ENCODE measurements around the gene AFG3L2. TPM values are rescaled to one million over a fixed set of nuclear protein-coding genes. Genes with fewer than 3 reads are reported as not detected.

Gene AFG3L2
- total and polyA plus RNA-seq, 2 experiments from 2014 or later, result 50.3 to 105 TPM

DNA sequence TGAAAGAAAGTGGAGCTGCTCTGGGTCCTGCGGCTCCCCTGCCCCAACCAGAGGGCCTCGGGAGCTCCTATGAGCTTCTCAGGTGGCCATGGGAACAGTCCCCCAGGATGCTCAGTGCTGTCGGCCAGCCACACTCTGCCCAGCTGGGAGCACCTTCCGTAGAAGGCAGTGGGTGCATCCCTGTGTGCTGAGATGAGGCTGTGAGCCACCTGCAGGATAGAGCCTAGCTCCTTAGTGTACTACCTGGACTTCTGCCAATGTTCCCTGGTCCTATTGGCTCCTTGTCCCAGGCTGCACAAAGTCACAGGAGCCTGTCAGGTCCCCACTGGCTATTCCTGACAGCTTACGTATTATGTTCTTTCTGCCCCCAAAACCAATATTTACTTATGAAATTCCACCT lies 46.8 kb upstream of the AFG3L2 start:
- TF ChIP-seq, protein P1, sequence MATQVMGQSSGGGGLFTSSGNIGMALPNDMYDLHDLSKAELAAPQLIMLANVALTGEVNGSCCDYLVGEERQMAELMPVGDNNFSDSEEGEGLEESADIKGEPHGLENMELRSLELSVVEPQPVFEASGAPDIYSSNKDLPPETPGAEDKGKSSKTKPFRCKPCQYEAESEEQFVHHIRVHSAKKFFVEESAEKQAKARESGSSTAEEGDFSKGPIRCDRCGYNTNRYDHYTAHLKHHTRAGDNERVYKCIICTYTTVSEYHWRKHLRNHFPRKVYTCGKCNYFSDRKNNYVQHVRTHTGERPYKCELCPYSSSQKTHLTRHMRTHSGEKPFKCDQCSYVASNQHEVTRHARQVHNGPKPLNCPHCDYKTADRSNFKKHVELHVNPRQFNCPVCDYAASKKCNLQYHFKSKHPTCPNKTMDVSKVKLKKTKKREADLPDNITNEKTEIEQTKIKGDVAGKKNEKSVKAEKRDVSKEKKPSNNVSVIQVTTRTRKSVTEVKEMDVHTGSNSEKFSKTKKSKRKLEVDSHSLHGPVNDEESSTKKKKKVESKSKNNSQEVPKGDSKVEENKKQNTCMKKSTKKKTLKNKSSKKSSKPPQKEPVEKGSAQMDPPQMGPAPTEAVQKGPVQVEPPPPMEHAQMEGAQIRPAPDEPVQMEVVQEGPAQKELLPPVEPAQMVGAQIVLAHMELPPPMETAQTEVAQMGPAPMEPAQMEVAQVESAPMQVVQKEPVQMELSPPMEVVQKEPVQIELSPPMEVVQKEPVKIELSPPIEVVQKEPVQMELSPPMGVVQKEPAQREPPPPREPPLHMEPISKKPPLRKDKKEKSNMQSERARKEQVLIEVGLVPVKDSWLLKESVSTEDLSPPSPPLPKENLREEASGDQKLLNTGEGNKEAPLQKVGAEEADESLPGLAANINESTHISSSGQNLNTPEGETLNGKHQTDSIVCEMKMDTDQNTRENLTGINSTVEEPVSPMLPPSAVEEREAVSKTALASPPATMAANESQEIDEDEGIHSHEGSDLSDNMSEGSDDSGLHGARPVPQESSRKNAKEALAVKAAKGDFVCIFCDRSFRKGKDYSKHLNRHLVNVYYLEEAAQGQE (IDR thresholded peaks at IDR 0.05; ENCODE audit: unreplicated experiment), result no peak
- no peak for TF ChIP-seq ZNF114 (CRISPR knock-in tag; IDR thresholded peaks at IDR 0.05)
- no peak for TF ChIP-seq STAT1 (IDR thresholded peaks at IDR 0.05; ENCODE audit: unreplicated experiment)
- Histone ChIP-seq H3K4me1 (ENCODE audit: insufficient read depth) (peaks cover 5% of the 10 kb centered on the region), H3K36me3 (ENCODE audit: insufficient read depth) (peaks cover 3% of the 10 kb centered on the region), H3K4me3 (no peak overlapping the region), H4K20me1 (replicated peaks; ENCODE audit: insufficient read depth) (no peaks in the 10 kb centered on the region), H3K27me3 (ENCODE audit: insufficient read depth) (no peaks in the 10 kb centered on the region), H3K4me2 (no peak overlapping the region), H3F3A (replicated peaks; ENCODE audit: low read depth) (peaks cover 7% of the 10 kb centered on the region), H3K79me2 (replicated peaks; ENCODE audit: insufficient read depth) (no peaks in the 10 kb centered on the region), H3K27ac (ENCODE audit: low read depth) (no peak overlapping the region), H2AFZ (no peak overlapping the region), H3K9me2 (ENCODE audit: insufficient read depth) (no peaks in the 10 kb centered on the region)
- H3K4me3 Mint-ChIP-seq, result no peak overlapping the region
- ATAC-seq (no peak), DNase-seq (ENCODE audit: low spot score) (no peak)
- no peak overlapping the region for H3K27ac Mint-ChIP-seq
- peaks cover 10% of the 10 kb centered on the region for H3K4me1 Mint-ChIP-seq
- H3K27me3 Mint-ChIP-seq (ENCODE audit: insufficient read depth, low read depth, poor library complexity), result no peaks in the 10 kb centered on the region
- H3K36me3 Mint-ChIP-seq (ENCODE audit: low read depth), result peaks cover 39% of the 10 kb centered on the region
- peaks cover 3% of the 10 kb centered on the region; the same call in 2 of the 3 replicates for H3K9me3 Mint-ChIP-seq

DNA sequence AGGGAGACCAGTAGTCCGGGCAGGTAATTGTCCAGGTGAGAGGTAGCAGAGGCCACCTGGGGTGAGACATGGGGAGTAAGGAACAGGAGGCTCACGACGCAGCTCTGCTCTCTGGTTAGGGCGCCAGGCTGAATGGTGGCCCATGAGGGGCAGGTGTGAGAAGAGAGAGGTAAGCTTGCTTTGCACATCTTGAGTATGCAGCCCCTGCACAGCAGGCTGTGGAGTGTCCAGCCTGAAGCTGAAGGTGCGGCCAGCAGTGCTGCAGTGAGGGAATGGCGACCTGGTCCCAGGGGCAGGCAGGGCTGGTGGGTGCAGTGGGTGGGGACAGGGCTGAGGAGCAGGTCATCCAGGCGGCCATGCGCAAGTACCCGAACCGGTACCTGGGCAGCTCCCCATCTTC lies 46.4 kb upstream of the AFG3L2 start:
- H3K27ac Mint-ChIP-seq, result no peak overlapping the region
- Histone ChIP-seq H3K4me3 (no peak overlapping the region), H3K27ac (ENCODE audit: low read depth) (no peak overlapping the region), H3K36me3 (ENCODE audit: insufficient read depth) (peaks cover 2% of the 10 kb centered on the region), H3K4me2 (no peak overlapping the region), H3K9me2 (ENCODE audit: insufficient read depth) (no peaks in the 10 kb centered on the region), H3F3A (replicated peaks; ENCODE audit: low read depth) (peaks cover 7% of the 10 kb centered on the region), H3K4me1 (ENCODE audit: insufficient read depth) (peaks cover 5% of the 10 kb centered on the region), H3K27me3 (ENCODE audit: insufficient read depth) (no peaks in the 10 kb centered on the region), H2AFZ (no peak overlapping the region), H3K79me2 (replicated peaks; ENCODE audit: insufficient read depth) (no peaks in the 10 kb centered on the region), H4K20me1 (replicated peaks; ENCODE audit: insufficient read depth) (no peaks in the 10 kb centered on the region)
- H3K4me3 Mint-ChIP-seq, result no peak overlapping the region
- peaks cover 3% of the 10 kb centered on the region; the same call in 2 of the 3 replicates for H3K9me3 Mint-ChIP-seq
- no peak for DNase-seq (ENCODE audit: low spot score)
- H3K36me3 Mint-ChIP-seq (ENCODE audit: low read depth), result peaks cover 35% of the 10 kb centered on the region
- peaks cover 11% of the 10 kb centered on the region for H3K4me1 Mint-ChIP-seq
- TF ChIP-seq NANOG (IDR thresholded peaks at IDR 0.05; ENCODE audit: borderline replicate concordance) (no peak), JUNB (IDR thresholded peaks at IDR 0.05; ENCODE audit: unreplicated experiment) (no peak), CREB1 (CRISPR knock-in tag; IDR thresholded peaks at IDR 0.05; ENCODE audit: low read depth) (no peak), ZNF331 (CRISPR knock-in tag; IDR thresholded peaks at IDR 0.05; ENCODE audit: low read depth) (no peak)
- H3K27me3 Mint-ChIP-seq (ENCODE audit: insufficient read depth, low read depth, poor library complexity), result no peaks in the 10 kb centered on the region
- no peak for ATAC-seq

DNA sequence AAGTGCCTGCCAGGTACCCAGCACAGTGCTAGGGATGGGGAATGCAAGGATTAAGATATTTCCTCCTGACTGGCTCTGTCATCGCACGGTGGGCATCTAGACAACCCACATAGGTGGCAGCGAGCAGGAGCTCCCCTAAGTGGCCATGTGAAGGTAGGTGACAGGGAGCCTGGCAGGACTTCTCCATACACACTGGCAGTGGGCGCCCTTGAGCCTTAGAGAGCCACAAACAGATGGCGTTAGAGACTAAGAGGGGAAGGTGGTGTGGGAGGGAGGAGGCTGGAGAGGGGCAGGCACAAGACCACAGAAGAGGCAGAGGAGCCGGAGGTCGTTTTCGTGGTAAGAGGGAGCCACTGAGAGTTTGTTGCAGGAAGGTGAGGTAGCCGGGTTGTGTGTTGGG lies 45.9 kb upstream of the AFG3L2 start:
- no peak overlapping the region for H3K27ac ChIP-seq (ENCODE audit: low read depth)
- H2AFZ ChIP-seq, result no peak overlapping the region
- DNase-seq (ENCODE audit: low spot score), result peak; percentile 62
- peaks cover 31% of the 10 kb centered on the region for H3K36me3 Mint-ChIP-seq (ENCODE audit: low read depth)
- H3K4me1 Mint-ChIP-seq, result peaks cover 12% of the 10 kb centered on the region
- no peaks in the 10 kb centered on the region for H3K27me3 ChIP-seq (ENCODE audit: insufficient read depth)
- peaks cover 3% of the 10 kb centered on the region; the same call in 1 of the 3 replicates for H3K9me3 Mint-ChIP-seq
- H3K79me2 ChIP-seq (replicated peaks; ENCODE audit: insufficient read depth), result no peaks in the 10 kb centered on the region
- H4K20me1 ChIP-seq (replicated peaks; ENCODE audit: insufficient read depth), result no peaks in the 10 kb centered on the region
- peak; percentile 6; the same call in 2 of the 3 replicates for ATAC-seq
- no peak overlapping the region for H3K4me3 Mint-ChIP-seq
- no peaks in the 10 kb centered on the region for H3K9me2 ChIP-seq (ENCODE audit: insufficient read depth)
- H3K4me1 ChIP-seq (ENCODE audit: insufficient read depth), result peaks cover 5% of the 10 kb centered on the region
- H3F3A ChIP-seq (replicated peaks; ENCODE audit: low read depth), result peaks cover 7% of the 10 kb centered on the region
- H3K27me3 Mint-ChIP-seq (ENCODE audit: insufficient read depth, low read depth, poor library complexity), result no peaks in the 10 kb centered on the region
- H3K27ac Mint-ChIP-seq, result no peak overlapping the region
- no peaks in the 10 kb centered on the region; the same call in 1 of the 2 replicates for H3K36me3 ChIP-seq (ENCODE audit: insufficient read depth)
- no peak overlapping the region for H3K4me3 ChIP-seq
- no peak overlapping the region for H3K4me2 ChIP-seq
- TF ChIP-seq, protein P2, sequence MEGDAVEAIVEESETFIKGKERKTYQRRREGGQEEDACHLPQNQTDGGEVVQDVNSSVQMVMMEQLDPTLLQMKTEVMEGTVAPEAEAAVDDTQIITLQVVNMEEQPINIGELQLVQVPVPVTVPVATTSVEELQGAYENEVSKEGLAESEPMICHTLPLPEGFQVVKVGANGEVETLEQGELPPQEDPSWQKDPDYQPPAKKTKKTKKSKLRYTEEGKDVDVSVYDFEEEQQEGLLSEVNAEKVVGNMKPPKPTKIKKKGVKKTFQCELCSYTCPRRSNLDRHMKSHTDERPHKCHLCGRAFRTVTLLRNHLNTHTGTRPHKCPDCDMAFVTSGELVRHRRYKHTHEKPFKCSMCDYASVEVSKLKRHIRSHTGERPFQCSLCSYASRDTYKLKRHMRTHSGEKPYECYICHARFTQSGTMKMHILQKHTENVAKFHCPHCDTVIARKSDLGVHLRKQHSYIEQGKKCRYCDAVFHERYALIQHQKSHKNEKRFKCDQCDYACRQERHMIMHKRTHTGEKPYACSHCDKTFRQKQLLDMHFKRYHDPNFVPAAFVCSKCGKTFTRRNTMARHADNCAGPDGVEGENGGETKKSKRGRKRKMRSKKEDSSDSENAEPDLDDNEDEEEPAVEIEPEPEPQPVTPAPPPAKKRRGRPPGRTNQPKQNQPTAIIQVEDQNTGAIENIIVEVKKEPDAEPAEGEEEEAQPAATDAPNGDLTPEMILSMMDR (conservative IDR thresholded peaks at IDR 0.05; ENCODE audit: low read depth in 2 of 2), result peak; percentile 40 to 67
